Suppressor macrophage (primary cell): ENCODE results near the gene GRIK2.

Experiments
- DNase-seq, 4 experiments: peaks; one replicate each; pipeline ENCODE4 v3.0.0-alpha.2; 2020 to 2022

Gene GRIK2

GRCh38 chr6:101803136-101803535 is 409.6 kb downstream of the GRIK2 start:
- no peak for DNase-seq

DNA sequence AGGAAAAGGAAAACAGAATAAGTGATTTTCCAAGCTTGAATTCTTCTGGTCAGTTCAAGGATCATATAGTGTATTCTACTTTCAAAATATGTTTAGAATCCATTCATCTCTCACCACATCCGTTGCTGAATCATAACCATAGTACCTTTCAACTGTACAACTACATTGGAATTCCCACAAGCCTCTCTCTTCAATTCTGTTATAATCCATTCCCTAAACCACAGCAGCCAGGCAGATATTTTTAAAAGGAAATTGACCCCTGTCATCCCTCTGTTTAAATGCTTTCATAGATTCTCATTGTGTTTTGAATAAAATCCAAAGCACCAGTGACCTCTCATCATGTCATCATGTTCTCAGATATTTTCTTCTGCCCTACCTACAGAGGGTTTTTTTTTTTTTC is 412.7 kb downstream of the GRIK2 start:
- DNase-seq = no peak

DNA sequence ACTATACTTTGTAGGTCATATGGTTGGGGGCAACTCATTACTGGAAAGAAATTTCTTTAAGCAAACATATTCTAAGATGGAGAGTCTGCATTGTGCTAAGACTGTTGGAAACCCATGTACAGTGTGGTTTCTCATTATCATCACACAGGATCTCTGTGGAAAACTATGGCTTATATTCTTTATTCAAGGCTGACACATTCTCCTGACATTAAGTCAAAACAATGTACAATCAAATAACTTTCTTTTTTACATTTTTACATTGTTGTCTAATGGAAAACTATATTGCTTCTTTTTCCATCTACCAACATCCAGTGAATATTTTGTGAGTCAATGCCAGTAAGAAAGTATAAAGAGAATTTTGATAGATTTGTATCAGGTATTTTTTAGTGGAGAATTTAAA is 417.6 kb downstream of the GRIK2 start:
- DNase-seq = no peak

- no peak for DNase-seq
These were observed 423.2 kb downstream of the GRIK2 start for GRCh38 chr6:101816716-101817115.

DNA sequence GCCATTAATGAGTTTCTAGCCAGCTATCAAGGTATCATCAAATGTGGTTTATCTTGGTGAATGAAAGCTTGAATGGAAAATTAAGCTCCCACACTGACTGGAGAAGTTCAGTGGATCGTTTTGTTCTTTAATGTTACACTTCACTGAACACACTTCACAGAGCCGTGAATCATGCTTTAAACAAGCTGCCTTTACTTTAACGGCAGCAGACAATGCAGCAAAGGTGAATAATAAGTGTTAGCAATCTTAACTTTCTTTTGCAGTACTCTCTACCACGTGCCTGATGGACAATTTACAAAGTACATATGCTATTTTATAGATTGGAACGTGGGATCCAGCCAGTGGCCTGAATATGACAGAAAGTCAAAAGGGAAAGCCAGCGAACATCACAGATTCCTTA is 424.5 kb downstream of the GRIK2 start:
- DNase-seq = no peak

DNA sequence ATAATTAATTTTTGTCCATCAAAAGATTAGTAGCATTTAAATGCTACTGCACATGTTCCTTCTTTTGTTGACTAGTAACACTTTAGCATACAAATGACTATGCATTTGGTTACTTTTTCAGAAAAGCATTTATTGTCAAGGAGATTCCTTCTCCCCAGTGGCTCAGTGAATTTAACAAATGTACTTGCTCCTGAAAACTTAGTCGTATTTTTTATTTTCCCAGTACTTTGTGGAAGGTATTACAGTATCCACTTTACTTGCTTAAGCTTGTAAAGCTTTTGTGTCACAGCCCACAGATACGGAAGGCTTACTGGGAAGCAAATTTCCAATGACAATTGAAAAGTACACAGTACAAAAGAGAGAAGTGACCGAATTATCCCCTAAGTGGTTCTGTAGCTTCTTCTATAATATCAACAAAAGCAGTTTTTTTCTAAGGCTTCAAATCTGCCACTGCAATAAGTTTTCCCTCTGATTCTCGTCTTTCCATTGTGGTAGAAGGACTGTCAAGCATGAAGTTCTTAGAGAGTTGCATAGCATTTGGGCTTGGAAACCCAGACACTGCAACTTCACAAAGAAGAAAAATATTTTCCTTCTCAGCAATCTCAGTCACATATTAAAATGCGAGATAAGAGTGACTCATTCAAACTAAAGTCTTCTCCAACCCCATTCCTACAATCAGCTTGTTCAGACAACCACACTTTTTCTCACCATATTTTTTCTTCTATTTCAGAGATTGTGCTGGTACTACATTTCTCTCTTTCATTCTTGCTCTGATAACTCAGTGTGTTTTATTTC is 431.2 kb downstream of the GRIK2 start:
- DNase-seq = no peak

DNA sequence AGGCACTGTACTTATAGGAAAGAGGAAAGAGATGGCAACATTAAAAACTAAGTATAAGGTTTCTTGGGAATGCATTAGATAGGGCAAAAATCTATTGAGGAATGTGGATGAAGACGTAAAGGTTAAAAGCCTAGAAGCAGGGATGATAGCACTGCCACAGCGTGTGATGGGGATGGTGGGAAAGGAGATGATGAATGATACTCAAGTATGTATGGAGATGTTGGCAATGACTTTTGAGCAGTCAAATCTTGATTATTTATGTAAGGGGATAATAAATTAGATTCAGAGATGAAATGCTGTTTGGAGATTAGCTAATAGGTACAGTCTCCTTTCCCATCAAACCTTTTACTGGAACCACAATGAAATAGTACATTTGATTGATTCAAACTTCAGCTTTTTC is 432.8 kb downstream of the GRIK2 start:
- no peak for DNase-seq

- no peak for DNase-seq
These were observed 433.2 kb downstream of the GRIK2 start for GRCh38 chr6:101826678-101827077.

GRCh38 chr6:101830501-101831031 is 437.1 kb downstream of the GRIK2 start:
- no peak for DNase-seq

DNA sequence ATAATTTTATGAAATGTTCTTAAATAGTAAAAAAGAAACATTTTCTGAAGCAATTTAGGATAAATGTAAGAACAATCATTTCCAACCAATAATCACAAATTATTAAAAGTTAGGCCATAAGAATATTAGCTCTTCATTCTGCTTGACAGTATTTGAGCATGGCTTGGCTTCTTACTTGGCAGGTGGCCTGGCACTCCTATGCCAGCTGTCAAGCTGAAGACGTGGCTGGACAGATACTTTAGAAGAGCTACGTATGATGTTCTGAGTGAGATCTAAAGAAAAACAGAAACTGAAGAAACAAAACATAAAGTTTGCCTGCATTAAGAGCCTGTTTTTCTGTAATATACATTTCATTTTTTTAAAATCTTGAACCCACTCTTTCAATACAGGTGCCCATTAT is 438.9 kb downstream of the GRIK2 start:
- DNase-seq = no peak

DNA sequence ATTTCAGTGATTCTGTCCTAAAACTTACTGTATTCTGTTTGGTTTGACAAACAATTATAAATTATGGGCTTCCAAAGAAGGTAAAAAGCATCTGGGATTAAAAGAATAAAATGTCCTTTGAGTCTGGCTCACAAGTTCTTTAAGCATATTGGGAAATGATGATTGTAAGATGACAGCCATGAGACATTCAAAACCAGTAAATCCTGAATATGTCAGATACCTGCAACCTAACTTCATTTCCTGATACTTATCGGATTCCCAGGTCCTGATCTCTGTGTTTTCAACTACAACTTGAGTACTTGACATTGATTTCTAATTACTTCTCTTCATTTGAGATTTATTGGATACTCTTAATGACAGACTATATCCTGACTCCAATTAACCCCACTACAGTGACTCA is 446.6 kb downstream of the GRIK2 start:
- DNase-seq = no peak

DNA sequence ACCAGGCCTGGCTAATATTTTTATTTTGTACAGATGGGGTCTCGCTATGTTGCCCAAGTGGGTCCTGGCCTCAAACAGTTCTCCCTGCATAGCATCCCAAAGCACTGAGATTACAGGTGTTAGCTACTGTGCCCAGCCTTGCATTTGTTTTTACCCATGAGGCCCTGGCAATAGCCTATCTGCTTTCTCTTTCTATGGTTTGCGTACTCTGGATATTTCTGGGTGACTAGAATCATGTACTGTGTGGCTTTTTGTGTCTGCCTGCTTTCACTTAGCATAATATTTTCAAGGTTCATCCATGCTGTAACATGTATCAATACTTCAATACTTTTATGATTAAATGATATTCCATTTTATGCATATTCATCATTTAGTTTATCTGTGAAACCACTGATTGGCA is 451.7 kb downstream of the GRIK2 start:
- DNase-seq = no peak

- DNase-seq = no peak
These were observed 452.1 kb downstream of the GRIK2 start for GRCh38 chr6:101845621-101846020.

GRCh38 chr6:101847690-101848089 is 454.2 kb downstream of the GRIK2 start:
- DNase-seq = no peak

DNA sequence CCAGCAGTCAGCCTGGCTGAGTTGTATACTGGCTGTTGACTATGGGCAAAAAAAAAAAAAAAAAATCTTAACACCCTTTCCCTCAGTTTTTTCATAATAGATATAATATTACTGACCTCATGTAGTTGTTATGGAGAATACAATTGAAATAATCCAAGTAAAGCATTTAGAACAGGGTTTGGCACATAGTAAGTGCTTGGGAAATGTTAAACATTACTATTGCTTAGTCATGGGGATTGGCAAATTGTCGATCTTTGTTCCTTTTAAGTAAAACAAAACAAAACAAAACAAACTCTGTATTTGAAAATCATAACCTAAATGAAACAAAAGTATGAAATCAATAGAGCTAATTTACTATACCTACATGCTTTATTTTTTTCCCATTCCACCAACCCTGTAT is 458.4 kb downstream of the GRIK2 start:
- no peak for DNase-seq

GRCh38 chr6:101853231-101854085 is 459.9 kb downstream of the GRIK2 start:
- DNase-seq = no peak

- DNase-seq = no peak
These were observed 482.9 kb downstream of the GRIK2 start for GRCh38 chr6:101876431-101876830.

DNA sequence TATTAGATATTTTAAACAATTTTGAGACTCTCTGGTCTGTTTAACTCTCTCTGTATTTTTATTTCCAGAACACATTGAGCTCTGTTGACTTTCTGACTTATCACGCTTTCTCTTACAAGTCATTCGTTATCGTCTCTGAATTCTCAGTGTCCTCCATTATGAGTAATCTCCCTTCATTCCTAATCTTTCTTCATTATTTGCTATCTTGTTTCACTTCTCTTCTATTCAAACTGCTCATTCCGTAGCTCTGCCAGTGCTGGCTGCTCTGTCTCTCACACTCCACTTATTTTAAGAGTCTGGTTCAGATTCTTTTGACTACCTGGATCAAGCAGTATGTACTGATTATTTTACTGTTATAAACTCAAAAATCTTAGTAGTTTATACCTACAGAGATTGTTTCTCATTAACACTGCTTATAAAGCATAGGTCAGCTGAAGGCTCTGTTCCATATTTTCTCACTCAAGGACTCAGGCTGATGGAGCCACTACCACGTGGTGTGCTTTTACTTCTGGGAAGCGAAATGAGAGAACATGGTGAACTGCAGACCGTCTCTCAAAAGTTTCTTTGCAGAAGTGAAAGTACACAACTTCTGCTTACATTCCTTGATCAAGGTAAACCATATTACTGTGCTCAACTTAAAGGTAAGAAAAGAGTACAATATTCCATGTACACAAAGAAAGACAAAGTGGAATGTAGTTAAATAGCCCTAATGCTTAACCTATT is 485.2 kb downstream of the GRIK2 start:
- DNase-seq = no peak

- no peak for DNase-seq
These were observed 486.3 kb downstream of the GRIK2 start for GRCh38 chr6:101879782-101880181.

GRCh38 chr6:101883505-101883904 is 490.0 kb downstream of the GRIK2 start:
- DNase-seq = no peak

- no peak for DNase-seq
These were observed 494.0 kb downstream of the GRIK2 start for GRCh38 chr6:101887532-101887931.

DNA sequence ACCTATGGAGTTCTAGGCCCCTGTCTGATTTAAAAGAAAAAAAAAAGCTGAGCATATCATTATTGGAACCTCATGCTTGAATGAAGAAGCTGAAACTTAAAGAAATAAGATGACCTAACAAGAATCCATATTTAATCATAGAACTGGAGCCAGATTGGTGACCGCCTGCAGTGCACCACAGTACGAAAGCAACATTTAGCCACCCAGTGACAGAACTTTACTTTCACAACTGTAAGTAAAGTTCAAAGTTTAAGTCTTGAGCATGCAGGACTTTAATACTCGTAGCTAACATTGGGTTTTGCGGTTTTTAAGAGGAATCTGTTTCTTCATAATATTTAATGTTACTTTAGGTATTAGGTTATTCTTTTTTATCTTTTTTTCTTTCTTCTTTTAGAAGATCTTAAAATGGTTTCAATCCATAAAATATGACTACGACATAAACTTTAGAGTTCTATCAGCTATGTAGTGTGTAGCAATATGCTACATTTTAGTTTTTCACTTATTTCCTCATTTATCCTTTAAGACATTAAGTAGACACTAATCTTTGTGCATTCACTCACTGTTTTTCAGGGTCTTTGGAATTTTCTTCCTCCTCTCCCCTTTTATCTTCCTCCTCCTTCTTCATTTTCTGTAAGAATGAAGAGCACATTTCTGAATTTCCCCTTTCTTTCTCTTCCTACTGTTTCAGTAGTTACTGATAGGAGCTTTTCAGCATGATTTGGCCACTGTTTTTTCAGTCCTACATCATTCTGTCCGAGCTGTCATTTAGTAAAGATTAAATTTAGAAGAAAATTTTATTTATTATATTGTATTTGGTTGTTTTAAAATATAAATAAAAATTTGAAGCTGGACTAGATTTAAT is 514.1 kb downstream of the GRIK2 start:
- no peak for DNase-seq
